GM12891 (cell line): ENCODE measurements around the gene PTPRT.

Experiments used
- POLR2A ChIP-seq: IDR thresholded peaks from 2 replicates; pipeline ENCODE4 v1.6.1; 2011; ENCODE audit warnings: low read depth, low read length, control low read depth
- POLR2AphosphoS5 ChIP-seq: IDR thresholded peaks from 2 replicates; pipeline ENCODE4 v1.6.1; 2011; ENCODE audit warnings: low read depth, low read length, control low read depth
- SPI1 ChIP-seq: IDR thresholded peaks from 2 replicates; pipeline ENCODE4 v1.6.1; 2011; ENCODE audit warnings: low read depth, low read length, control low read depth
- TAF1 ChIP-seq: IDR thresholded peaks from 2 replicates; pipeline ENCODE4 v1.6.1; 2011; ENCODE audit warnings: low read depth, low read length, control low read depth

DNA sequence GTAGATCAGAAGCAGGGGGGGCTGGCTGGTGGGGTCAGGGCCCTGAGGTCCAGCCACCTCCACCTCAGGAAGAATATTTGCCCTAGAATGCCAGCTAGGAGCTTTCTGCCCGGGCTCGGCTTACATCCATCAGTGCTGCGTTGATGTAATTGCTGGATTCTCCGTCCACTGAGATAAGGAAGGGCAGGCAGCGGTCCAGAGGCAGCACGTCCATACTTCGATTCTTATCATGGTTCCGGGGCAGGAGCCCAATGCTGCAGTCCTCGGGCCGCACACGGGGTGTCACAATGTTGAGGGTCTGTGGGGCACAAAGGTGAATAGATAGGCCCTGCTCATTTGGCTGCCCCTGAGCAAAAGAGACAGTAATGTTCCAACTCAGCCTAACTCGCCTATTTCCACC lies 1087.7 kb downstream of the PTPRT start:
- TF ChIP-seq POLR2AphosphoS5: no peak
- no peak for TF ChIP-seq POLR2A
- TF ChIP-seq SPI1: no peak
- TF ChIP-seq TAF1: no peak
